ENCODE measurements around the gene DNAJB14. TPM values are rescaled to one million over a fixed set of nuclear protein-coding genes. Genes with fewer than 3 reads are reported as not detected.
"Not testable (repeated sequence)": the region's sequence is repeated elsewhere in the genome, so short reads cannot be mapped to it uniquely, and the experiment has no call there.

The DNAJB14 gene
- total RNA-seq, 6 donors from 2014 or later: 37.7 to 57.4 (median 47.3) TPM

- Histone ChIP-seq H3K36me3 (no peaks in the 10 kb centered on the region), H3K4me3 (no peak overlapping the region), H3K27me3 (no peaks in the 10 kb centered on the region), H3K4me1 (no peaks in the 10 kb centered on the region), H3K9me3 (no peaks in the 10 kb centered on the region), H3K27ac (no peak overlapping the region)
- no peak for ATAC-seq (ENCODE audit: low FRiP score in 2 of 2)
- no peak for TF ChIP-seq CTCF (IDR thresholded peaks at IDR 0.05)
- no peak for TF ChIP-seq POLR2AphosphoS5 (IDR thresholded peaks at IDR 0.05)
- no peak for TF ChIP-seq POLR2A (IDR thresholded peaks at IDR 0.05)
- no peak for TF ChIP-seq EP300 (IDR thresholded peaks at IDR 0.05)
- 88% methylated on average over 3 of the region's 3 CpGs for WGBS, 2 donors
- DNase-seq: no peak
Observed at GRCh38 chr4:99966692-99967091, 20.3 kb upstream of the DNAJB14 start.

DNA sequence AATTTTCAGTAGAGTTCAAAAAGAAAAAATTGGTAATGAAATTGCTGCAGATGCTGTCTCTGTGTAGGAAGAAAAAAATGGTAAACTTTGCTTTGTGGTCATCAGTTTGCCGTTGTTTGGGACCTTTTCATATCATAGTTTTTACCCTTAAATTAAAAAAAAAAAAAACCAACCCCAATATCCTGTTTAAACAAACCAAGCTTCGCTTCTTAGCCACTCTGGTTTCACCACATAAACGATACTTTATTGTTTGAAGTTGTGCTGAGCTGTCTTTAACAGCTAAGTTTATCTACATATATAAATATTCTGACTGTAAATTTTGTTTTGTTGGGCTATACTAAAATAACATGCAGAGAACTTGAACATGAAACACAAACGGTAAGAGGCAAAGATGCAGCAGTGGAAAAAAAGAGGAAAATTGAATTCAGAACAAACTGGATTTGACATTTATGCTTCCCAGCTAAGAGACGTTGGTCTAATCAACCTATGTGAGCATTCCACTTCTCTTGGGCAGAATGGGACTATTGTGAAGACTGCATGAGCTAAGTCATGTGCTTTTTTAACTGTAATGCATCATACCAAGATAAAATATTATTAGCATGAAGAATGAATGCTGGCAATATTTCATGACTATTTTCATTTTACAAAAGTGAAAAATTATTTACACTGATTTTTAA is 19.4 kb upstream of the DNAJB14 start:
- no peaks in the 10 kb centered on the region for H3K9me3 ChIP-seq
- WGBS, 2 donors: 54 to 63% methylated on average over 5 of the region's 5 CpGs
- no peaks in the 10 kb centered on the region for H3K4me1 ChIP-seq
- TF ChIP-seq CTCF (IDR thresholded peaks at IDR 0.05): no peak
- no peak for TF ChIP-seq EP300 (IDR thresholded peaks at IDR 0.05)
- no peak for TF ChIP-seq POLR2A (IDR thresholded peaks at IDR 0.05)
- TF ChIP-seq POLR2AphosphoS5 (IDR thresholded peaks at IDR 0.05): no peak
- no peak for DNase-seq
- H3K4me3 ChIP-seq: no peak overlapping the region
- no peak overlapping the region for H3K27ac ChIP-seq
- no peaks in the 10 kb centered on the region for H3K27me3 ChIP-seq
- ATAC-seq (ENCODE audit: low FRiP score in 2 of 2): no peak
- no peaks in the 10 kb centered on the region for H3K36me3 ChIP-seq

- Histone ChIP-seq H3K4me3 (no peak overlapping the region), H3K27ac (no peak overlapping the region), H3K36me3 (no peaks in the 10 kb centered on the region), H3K4me1 (no peaks in the 10 kb centered on the region), H3K9me3 (no peaks in the 10 kb centered on the region), H3K27me3 (no peaks in the 10 kb centered on the region)
- TF ChIP-seq EP300 (IDR thresholded peaks at IDR 0.05) (no peak), POLR2A (IDR thresholded peaks at IDR 0.05) (no peak), CTCF (IDR thresholded peaks at IDR 0.05) (no peak), POLR2AphosphoS5 (IDR thresholded peaks at IDR 0.05) (no peak)
- ATAC-seq (ENCODE audit: low FRiP score in 2 of 2): no peak
- no peak for DNase-seq
Observed at GRCh38 chr4:99965173-99965572, 18.8 kb upstream of the DNAJB14 start.

GRCh38 chr4:99961711-99962110 is 15.3 kb upstream of the DNAJB14 start:
- DNase-seq (no peak), ATAC-seq (ENCODE audit: low FRiP score in 2 of 2) (no peak)
- H3K4me1 ChIP-seq: no peaks in the 10 kb centered on the region
- 97% methylated on average over 1 of the region's 1 CpG for WGBS, 2 donors
- no peaks in the 10 kb centered on the region for H3K27me3 ChIP-seq
- no peaks in the 10 kb centered on the region for H3K9me3 ChIP-seq
- TF ChIP-seq POLR2A (IDR thresholded peaks at IDR 0.05) (no peak), EP300 (IDR thresholded peaks at IDR 0.05) (no peak), CTCF (IDR thresholded peaks at IDR 0.05) (no peak), POLR2AphosphoS5 (IDR thresholded peaks at IDR 0.05) (no peak)
- no peak overlapping the region for H3K4me3 ChIP-seq
- H3K36me3 ChIP-seq: no peaks in the 10 kb centered on the region
- H3K27ac ChIP-seq: no peak overlapping the region

GRCh38 chr4:99960648-99961047 is 14.2 kb upstream of the DNAJB14 start:
- Histone ChIP-seq H3K27me3 (no peaks in the 10 kb centered on the region), H3K4me1 (no peaks in the 10 kb centered on the region), H3K4me3 (no peak overlapping the region), H3K27ac (no peak overlapping the region), H3K36me3 (no peaks in the 10 kb centered on the region), H3K9me3 (no peaks in the 10 kb centered on the region)
- WGBS, 2 donors: 84 to 94% methylated on average over 2 of the region's 2 CpGs
- TF ChIP-seq CTCF (IDR thresholded peaks at IDR 0.05) (no peak), EP300 (IDR thresholded peaks at IDR 0.05) (no peak), POLR2A (IDR thresholded peaks at IDR 0.05) (no peak), POLR2AphosphoS5 (IDR thresholded peaks at IDR 0.05) (no peak)
- ATAC-seq (ENCODE audit: low FRiP score in 2 of 2) (no peak), DNase-seq (no peak)

GRCh38 chr4:99958207-99958606 is 11.8 kb upstream of the DNAJB14 start:
- not testable (repeated sequence) for H3K4me3 ChIP-seq; DNase-seq; H3K27ac ChIP-seq; ATAC-seq (ENCODE audit: low FRiP score in 2 of 2); H3K36me3 ChIP-seq; H3K9me3 ChIP-seq; H3K27me3 ChIP-seq; H3K4me1 ChIP-seq
- 97 to 100% methylated on average over 3 of the region's 3 CpGs for WGBS, 2 donors

Data from upper lobe of left lung (tissue), 6 donors.